ENCODE measurements around the gene CMBL. TPM values are rescaled to one million over a fixed set of nuclear protein-coding genes. Genes with fewer than 3 reads are reported as not detected.
"Not testable (repeated sequence)": the region's sequence is repeated elsewhere in the genome, so short reads cannot be mapped to it uniquely, and the experiment has no call there.

CMBL gene
- total RNA-seq, 1 donor, result 8.2 TPM

DNA sequence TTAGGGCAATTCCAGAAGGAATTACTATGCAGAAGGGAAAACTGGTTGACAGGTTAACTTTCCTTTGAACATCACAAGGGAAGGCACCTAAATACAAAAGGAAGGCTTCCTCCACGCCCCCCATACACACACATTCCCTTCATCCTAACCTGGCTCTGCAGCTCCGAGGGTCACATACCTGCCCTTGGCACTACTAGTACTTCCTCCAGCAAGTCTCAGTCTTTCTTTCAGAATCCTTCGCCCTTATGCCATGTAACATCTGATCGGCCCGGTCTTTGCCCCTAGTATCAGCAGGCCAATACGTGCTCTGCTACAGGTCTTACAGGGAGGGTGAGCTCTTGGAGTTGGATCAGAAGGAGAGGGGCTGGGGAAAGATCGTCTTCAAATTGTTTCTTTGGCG is 44.2 kb upstream of the CMBL start:
- no peak for DNase-seq (ENCODE audit: low read depth)
- no peak overlapping the region for H3K4me3 ChIP-seq (ENCODE audit: low read depth, low read length)
- TF ChIP-seq, protein P1, sequence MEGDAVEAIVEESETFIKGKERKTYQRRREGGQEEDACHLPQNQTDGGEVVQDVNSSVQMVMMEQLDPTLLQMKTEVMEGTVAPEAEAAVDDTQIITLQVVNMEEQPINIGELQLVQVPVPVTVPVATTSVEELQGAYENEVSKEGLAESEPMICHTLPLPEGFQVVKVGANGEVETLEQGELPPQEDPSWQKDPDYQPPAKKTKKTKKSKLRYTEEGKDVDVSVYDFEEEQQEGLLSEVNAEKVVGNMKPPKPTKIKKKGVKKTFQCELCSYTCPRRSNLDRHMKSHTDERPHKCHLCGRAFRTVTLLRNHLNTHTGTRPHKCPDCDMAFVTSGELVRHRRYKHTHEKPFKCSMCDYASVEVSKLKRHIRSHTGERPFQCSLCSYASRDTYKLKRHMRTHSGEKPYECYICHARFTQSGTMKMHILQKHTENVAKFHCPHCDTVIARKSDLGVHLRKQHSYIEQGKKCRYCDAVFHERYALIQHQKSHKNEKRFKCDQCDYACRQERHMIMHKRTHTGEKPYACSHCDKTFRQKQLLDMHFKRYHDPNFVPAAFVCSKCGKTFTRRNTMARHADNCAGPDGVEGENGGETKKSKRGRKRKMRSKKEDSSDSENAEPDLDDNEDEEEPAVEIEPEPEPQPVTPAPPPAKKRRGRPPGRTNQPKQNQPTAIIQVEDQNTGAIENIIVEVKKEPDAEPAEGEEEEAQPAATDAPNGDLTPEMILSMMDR (IDR thresholded peaks at IDR 0.05; ENCODE audit: insufficient read depth, low read depth, low read length), result no peak

DNA sequence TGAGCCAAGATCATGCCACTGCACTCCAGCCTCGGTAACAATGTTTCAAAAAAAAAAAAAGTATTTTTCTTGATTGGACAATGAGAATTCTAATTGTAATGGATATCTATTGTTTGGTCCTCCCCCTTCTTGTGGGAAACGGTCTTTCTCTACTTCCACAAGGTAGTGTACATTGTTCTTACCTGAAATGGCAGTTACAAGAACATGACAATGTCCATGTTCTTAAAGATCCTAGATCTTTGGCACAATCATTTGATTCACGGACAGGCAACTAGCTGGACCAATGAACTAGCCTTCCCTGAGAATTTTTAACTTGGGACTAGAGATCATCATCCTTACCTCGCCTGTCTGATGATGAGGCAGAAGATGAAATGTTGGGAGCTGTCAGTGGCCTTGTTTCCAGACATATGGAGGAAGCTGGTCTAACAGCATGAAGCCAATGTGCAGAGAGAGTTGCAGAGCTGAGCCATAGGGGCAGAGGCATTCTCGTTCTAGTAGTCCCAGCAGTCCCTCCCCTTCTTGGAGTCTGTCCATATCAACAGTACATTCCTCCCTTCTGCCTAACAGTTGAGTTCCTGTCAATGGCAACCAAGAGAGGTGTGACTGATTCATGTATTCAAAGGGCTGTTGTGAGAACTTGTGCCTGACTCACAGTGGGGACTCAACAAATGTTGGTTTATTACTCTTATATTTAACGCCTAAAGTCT is 43.6 kb upstream of the CMBL start:
- no peak overlapping the region for H3K4me3 ChIP-seq (ENCODE audit: low read depth, low read length)
- TF ChIP-seq, protein P1 (IDR thresholded peaks at IDR 0.05; ENCODE audit: insufficient read depth, low read depth, low read length), result no peak
- peak; percentile 41 for DNase-seq (ENCODE audit: low read depth)

DNA sequence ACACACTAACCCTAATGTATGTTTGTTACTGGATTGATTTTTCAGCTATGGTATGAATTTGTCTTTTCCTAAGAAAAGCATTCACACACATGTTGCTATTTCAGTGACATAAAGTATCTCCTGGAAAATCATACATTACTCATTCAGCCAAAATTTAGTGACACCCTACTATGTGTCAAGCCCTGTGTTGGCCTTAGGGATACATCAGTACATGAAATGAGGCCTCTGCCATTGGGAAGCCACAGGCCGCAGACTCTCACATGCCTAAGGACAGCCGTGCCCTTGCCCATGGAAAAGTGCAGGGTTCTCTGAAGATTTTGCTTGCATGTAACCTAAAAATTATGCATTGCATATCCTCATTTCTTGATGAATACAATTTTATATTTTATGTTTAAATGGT is 40.6 kb upstream of the CMBL start:
- TF ChIP-seq, protein P1 (IDR thresholded peaks at IDR 0.05; ENCODE audit: insufficient read depth, low read depth, low read length), result no peak
- no peak for DNase-seq (ENCODE audit: low read depth)
- no peak overlapping the region for H3K4me3 ChIP-seq (ENCODE audit: low read depth, low read length)

DNA sequence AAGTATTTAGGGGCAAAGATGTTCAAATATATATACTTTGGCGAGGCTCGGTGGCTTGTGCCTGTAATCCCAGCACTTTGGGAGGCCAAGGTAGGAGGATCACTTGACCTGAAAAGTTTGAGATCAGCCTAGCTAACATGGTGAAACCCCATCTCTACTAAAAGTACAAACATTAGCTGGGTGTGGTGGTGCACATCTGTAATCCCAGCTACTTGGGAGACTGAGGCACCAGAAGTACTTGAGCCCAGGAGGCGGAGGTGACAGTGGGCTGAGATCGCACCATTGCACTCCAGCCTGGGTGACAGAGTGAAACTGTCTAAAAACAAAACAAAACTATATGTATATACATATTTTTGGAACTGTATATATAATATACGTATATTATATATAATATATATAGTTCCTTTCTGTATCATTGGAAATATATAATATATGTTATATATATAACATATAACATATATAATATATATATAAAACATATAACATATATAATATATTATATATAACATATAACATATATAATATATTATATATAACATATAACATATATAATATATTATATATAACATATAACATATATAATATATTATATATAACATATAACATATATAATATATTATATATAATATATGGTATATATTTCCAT is 36.9 kb upstream of the CMBL start:
- not testable (repeated sequence) for H3K4me3 ChIP-seq (ENCODE audit: low read depth, low read length); DNase-seq (ENCODE audit: low read depth)

DNA sequence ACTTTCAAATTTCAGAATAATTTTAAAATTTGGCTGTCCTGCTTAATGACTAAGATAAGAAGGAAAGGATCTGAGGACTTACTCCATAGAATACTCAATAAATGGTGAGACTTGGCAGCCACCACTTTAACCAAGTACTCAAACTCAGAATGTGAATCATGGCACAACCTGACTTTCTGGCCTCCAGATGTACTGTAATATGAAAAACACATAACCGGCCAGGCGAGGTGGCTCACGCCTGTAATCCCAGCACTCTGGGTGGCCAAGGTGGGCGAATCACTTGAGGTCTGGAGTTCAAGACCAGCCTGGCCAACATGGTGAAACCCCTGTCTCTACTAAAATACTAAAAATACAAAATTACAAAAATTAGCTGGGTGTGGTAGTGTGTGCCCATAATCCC is 35.8 kb upstream of the CMBL start:
- DNase-seq (ENCODE audit: low read depth), result no peak
- TF ChIP-seq, protein P1 (IDR thresholded peaks at IDR 0.05; ENCODE audit: insufficient read depth, low read depth, low read length), result no peak
- H3K4me3 ChIP-seq (ENCODE audit: low read depth, low read length), result no peak overlapping the region

DNA sequence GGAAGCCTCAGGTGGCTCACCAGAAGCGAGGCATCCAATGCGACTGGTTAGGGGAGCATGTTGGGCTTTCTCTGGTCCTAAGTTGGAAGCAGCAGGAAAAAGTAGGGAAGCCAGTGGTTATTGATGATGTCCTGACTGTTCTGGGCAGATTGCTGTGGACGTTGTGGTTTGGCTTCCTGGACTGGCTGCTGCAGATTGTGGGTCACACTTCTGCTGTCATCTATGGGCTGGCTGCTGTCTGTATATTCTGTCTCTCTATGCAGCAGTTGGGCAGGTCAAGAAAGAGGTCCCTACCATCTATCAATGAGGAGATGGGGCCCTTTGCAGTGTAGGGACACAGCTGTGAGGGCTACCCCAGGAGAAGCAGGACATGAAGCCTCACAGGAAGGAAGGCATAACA is 32.3 kb upstream of the CMBL start:
- no peak for DNase-seq (ENCODE audit: low read depth)
- no peak overlapping the region for H3K4me3 ChIP-seq (ENCODE audit: low read depth, low read length)
- TF ChIP-seq, protein P1 (IDR thresholded peaks at IDR 0.05; ENCODE audit: insufficient read depth, low read depth, low read length), result no peak

DNA sequence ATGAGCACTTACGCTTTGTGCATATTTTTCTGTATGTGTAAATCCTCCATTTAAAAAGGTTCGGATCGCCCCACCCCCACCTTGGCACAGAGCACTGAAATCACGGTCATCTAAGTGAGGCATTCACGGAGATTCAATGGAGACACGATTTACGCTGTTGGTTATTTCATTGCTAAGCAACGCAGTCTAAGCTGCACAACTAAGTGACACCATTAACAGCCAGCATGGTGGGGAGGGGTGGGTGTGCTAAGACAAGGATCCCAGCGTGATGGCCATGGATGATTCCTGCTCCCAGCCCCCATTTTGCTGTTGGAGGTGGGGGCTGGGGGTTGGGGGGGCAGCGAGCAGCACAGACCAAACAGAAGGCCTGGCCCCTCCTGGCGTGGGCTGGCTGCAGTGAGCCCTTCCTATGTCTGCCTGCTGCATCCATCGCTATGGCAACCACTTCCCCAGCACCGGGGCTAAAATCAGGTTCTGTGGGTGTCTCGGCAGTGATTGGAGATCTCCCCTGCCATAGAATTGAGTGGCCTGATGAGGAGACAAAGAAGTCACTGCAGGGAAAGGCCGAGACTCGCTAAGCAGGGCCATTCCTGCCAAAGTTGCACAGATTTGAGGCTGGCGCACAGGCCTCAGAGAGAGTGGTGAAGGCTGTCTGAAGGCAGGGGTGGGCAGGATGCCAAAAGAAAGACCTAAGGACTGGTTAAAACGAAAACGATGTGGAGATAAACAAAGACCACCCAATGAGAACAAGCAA is 31.5 kb upstream of the CMBL start:
- no peak for DNase-seq (ENCODE audit: low read depth)
- H3K4me3 ChIP-seq (ENCODE audit: low read depth, low read length), result no peak overlapping the region
- TF ChIP-seq, protein P1 (IDR thresholded peaks at IDR 0.05; ENCODE audit: insufficient read depth, low read depth, low read length), result no peak
